Measurements from ENCODE around the gene DFFB.
"Not testable (repeated sequence)": the region's sequence is repeated elsewhere in the genome, so short reads cannot be mapped to it uniquely, and the experiment has no call there.

DFFB gene

GRCh38 chr1:3856923-3857790 lies at the start of gene DFFB, which contains the start of gene CEP104:
TSS of gene DFFB (plus strand) at chr1:3857476. CDS start at chr1:3857604, 128 bp downstream.
TSS of gene CEP104 (minus strand) at chr1:3857211. CDS start at chr1:3852407, 4,804 bp downstream.
- DNase-seq = peak; percentile 81 to 95 (median 90)
- intact Hi-C loops (cut with DNase I) = loop anchor here (5.0 kb wide), 1 partner anchor 45 kb away; the partner anchor contains the start of gene C1orf174

GRCh38 chr1:3807769-3808168 lies 49.5 kb upstream of the DFFB start:
- no peak for DNase-seq
- intact Hi-C loops (cut with DNase I) = no loop called here

GRCh38 chr1:3809680-3810079 lies 47.6 kb upstream of the DFFB start:
- no peak for DNase-seq
- intact Hi-C loops (cut with DNase I) = no loop called here

- intact Hi-C loops (cut with DNase I) = not testable (repeated sequence)
- DNase-seq = peak in 1 of 42 donors; percentile 4
Measured at GRCh38 chr1:3810149-3810761, 47.0 kb upstream of the DFFB start.

- DNase-seq = no peak
- intact Hi-C loops (cut with DNase I) = no loop called here
Measured at GRCh38 chr1:3811595-3811911, 45.7 kb upstream of the DFFB start.

GRCh38 chr1:3814065-3814464 lies 43.2 kb upstream of the DFFB start:
- intact Hi-C loops (cut with DNase I) = no loop called here

GRCh38 chr1:3814771-3815561 lies 42.3 kb upstream of the DFFB start:
- intact Hi-C loops (cut with DNase I) = no loop called here

More at GRCh38 chr1:3814065-3814464, 43.2 kb upstream of the DFFB start:
- no peak for DNase-seq

GRCh38 chr1:3816331-3817137 lies 40.7 kb upstream of the DFFB start:
- DNase-seq = no peak
- intact Hi-C loops (cut with DNase I) = no loop called here

More at GRCh38 chr1:3814771-3815561, 42.3 kb upstream of the DFFB start:
- no peak for DNase-seq

GRCh38 chr1:3817138-3817740 lies 40.0 kb upstream of the DFFB start:
- DNase-seq = no peak
- intact Hi-C loops (cut with DNase I) = no loop called here

- no peak for DNase-seq
- intact Hi-C loops (cut with DNase I) = no loop called here
Measured at GRCh38 chr1:3817821-3818597, 39.3 kb upstream of the DFFB start.

- intact Hi-C loops (cut with DNase I) = no loop called here
- peak in 20 of 42 donors; percentile 10 to 72 (median 36) for DNase-seq
Measured at GRCh38 chr1:3819771-3820200, 37.5 kb upstream of the DFFB start.

GRCh38 chr1:3820316-3820715 lies 37.0 kb upstream of the DFFB start:
- no peak for DNase-seq
- intact Hi-C loops (cut with DNase I) = no loop called here

GRCh38 chr1:3821004-3821403 lies 36.3 kb upstream of the DFFB start:
- no peak for DNase-seq
- intact Hi-C loops (cut with DNase I) = no loop called here

GRCh38 chr1:3821447-3821846 lies 35.8 kb upstream of the DFFB start:
- DNase-seq = no peak
- intact Hi-C loops (cut with DNase I) = no loop called here

GRCh38 chr1:3821908-3822307 lies 35.4 kb upstream of the DFFB start:
- intact Hi-C loops (cut with DNase I) = no loop called here
- DNase-seq = no peak

- intact Hi-C loops (cut with DNase I) = no loop called here
- peak in 40 of 42 donors; percentile 13 to 86 (median 60) for DNase-seq
Measured at GRCh38 chr1:3822421-3822820, 34.9 kb upstream of the DFFB start.

GRCh38 chr1:3824650-3825049 lies 32.6 kb upstream of the DFFB start:
- intact Hi-C loops (cut with DNase I) = no loop called here
- DNase-seq = no peak

GRCh38 chr1:3825356-3825755 lies 31.9 kb upstream of the DFFB start:
- DNase-seq = no peak
- intact Hi-C loops (cut with DNase I) = no loop called here
